Naive thymus-derived CD4-positive, alpha-beta T cell (primary cell): ENCODE measurements around the gene DMAC2L. TPM values are rescaled to one million over a fixed set of nuclear protein-coding genes. Genes with fewer than 3 reads are reported as not detected.
"Not testable (repeated sequence)": the region's sequence is repeated elsewhere in the genome, so short reads cannot be mapped to it uniquely, and the experiment has no call there.

ENCODE experiments used
- ATAC-seq: fragments of 150-1000 bp; cut with Tn5 transposase; 2 replicates; pipeline ENCODE4 v1.10.0; 2021; ENCODE audit warnings: mild to moderate bottlenecking, moderate library complexity
- CTCF ChIA-PET: fragments of 350-600 bp; sonication (Branson Sonifier 250); formaldehyde crosslinking; loops from one replicate; lab custom pipeline; 2021; ENCODE audit warnings: antibody characterized with exemption; lab: Charles Lee
- POLR2A ChIA-PET: fragments of 350-600 bp; sonication (Branson Sonifier 250); formaldehyde crosslinking; loops from one replicate; lab custom pipeline; 2021; ENCODE audit warnings: antibody characterized with exemption, inconsistent platforms; lab: Charles Lee
- DNase-seq, 9 donors: peaks; one replicate each; pipeline versions ENCODE4 v3.0.0 to v3.0.0-alpha.2; 2020 to 2022; ENCODE audit warnings: mixed read lengths in 1 of 9
- H3K27ac ChIP-seq: one replicate; pipeline ENCODE4 v1.7.0; 2013; ENCODE audit warnings: mild to moderate bottlenecking, low read depth, low read length, moderate library complexity
- H3K27me3 ChIP-seq, 2 donors: one replicate each; pipeline ENCODE4 v1.7.0; 2013; ENCODE audit warnings: low read length in 2 of 2, mild to moderate bottlenecking in 2 of 2, moderate library complexity in 2 of 2; ENCODE audit not compliant: control insufficient read depth in 2 of 2, insufficient read depth in 2 of 2
- H3K36me3 ChIP-seq, 3 experiments: 1 replicate in 2 of 3; 2 replicates in 1 of 3; pipeline ENCODE4 v1.7.0; 2013; ENCODE audit warnings: low read length in 3 of 3, mild to moderate bottlenecking in 3 of 3, moderate library complexity in 1 of 3; ENCODE audit not compliant: insufficient read depth in 3 of 3, control insufficient read depth in 2 of 3
- H3K4me1 ChIP-seq, 2 donors: one replicate each; pipeline ENCODE4 v1.7.0; 2013; ENCODE audit warnings: low read length in 2 of 2, mild to moderate bottlenecking in 2 of 2, moderate library complexity in 1 of 2; ENCODE audit not compliant: control insufficient read depth in 2 of 2, insufficient read depth in 2 of 2
- H3K4me3 ChIP-seq: 2 replicates; pipeline ENCODE4 v1.7.0; 2013; ENCODE audit warnings: mild to moderate bottlenecking, low read length
- H3K9me3 ChIP-seq, 3 experiments: 1 replicate in 2 of 3; 2 replicates in 1 of 3; pipeline ENCODE4 v1.7.0; 2013; ENCODE audit warnings: low read length in 3 of 3; ENCODE audit not compliant: control insufficient read depth in 2 of 3
- H3K27ac Mint-ChIP-seq, 9 donors: one replicate each; pipeline ENCODE4 v1.8.0; 2020 to 2022; ENCODE audit warnings: mixed read lengths in 9 of 9, mild to moderate bottlenecking in 8 of 9, moderate library complexity in 5 of 9, inconsistent platforms in 2 of 9
- H3K27me3 Mint-ChIP-seq, 5 donors: one replicate each; pipeline ENCODE4 v1.8.0; 2021 to 2022; ENCODE audit warnings: mixed read lengths in 5 of 5, mild to moderate bottlenecking in 1 of 5
- H3K36me3 Mint-ChIP-seq, 5 donors: one replicate each; pipeline ENCODE4 v1.8.0; 2020 to 2022; ENCODE audit warnings: mixed read lengths in 5 of 5, mild to moderate bottlenecking in 3 of 5, inconsistent platforms in 1 of 5
- H3K4me1 Mint-ChIP-seq, 7 donors: one replicate each; pipeline ENCODE4 v1.8.0; 2020 to 2022; ENCODE audit warnings: mixed read lengths in 7 of 7, mild to moderate bottlenecking in 3 of 7, inconsistent platforms in 1 of 7
- H3K4me3 Mint-ChIP-seq, 10 donors: one replicate each; pipeline ENCODE4 v1.8.0; 2020 to 2022; ENCODE audit warnings: mild to moderate bottlenecking in 10 of 10, mixed read lengths in 10 of 10, moderate library complexity in 6 of 10, inconsistent platforms in 2 of 10
- H3K9me3 Mint-ChIP-seq, 11 donors: one replicate each; pipeline ENCODE4 v1.8.0; 2020 to 2022; ENCODE audit warnings: mixed read lengths in 11 of 11, mild to moderate bottlenecking in 4 of 11, inconsistent platforms in 1 of 11, moderate library complexity in 1 of 11
- intact Hi-C, 2 donors: fragments of 100-400 bp; cut with micrococcal nuclease; formaldehyde crosslinking; loops; one replicate each; pipeline ENCODE4 v1.15.1; 2023
- polyA plus RNA-seq, 2 donors: library from polyadenylated mRNA; unstranded; fragments of 300-500 nt; fragmentation: Illumina TruSeq; gene quantifications; one replicate each; pipeline ENCODE4 v1.2.3, GENCODE V29; 2021
- total RNA-seq, 6 experiments: library from RNA in 5 of 6; stranded (reverse) in 5 of 6; gene quantifications; 1 replicate in 5 of 6; 2 replicates in 1 of 6; pipeline ENCODE4 v1.2.3 and lab custom pipeline; 2021 to 2026

Gene DMAC2L
- total and polyA plus RNA-seq, 7 experiments from 2014 or later = 13.1 to 27.5 (median 16.7) TPM

DNA sequence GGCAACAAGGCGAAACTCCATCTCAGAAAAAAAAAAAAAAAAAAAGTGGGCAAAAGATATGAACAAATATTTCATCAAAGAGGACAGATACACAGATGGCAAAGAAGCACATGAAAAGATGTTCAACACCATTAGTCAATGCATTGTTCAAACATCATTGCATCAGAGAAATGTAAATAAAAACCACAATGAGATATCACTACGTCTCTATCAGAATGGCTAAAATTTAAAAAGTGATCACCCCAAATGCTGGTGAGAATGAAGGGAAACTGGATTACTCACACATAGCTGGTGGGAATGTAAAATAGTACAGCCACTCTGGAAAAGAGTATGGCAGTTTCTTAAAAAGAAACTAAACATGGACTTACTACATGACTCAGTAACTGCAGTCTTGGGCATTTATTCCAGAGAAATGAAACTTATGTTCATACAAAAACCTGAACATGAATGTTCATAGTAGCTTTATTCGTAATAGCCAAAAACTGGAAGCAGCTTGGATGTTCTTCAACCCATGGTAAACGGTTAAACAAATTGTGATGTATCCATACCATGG, 3.7 kb upstream of the DMAC2L start:
- peaks cover 0 to under 1% (median 0%) of the 10 kb centered on the region in 11 donors for H3K9me3 Mint-ChIP-seq
- intact Hi-C loops = no loop called here
- no peak for ATAC-seq
- Histone ChIP-seq H3K4me3 (no peak overlapping the region), H3K27me3 (no peaks in the 10 kb centered on the region), H3K4me1 (peaks cover 9 to 11% of the 10 kb centered on the region in 2 donors), H3K9me3 (no peaks in the 10 kb centered on the region), H3K27ac (no peak overlapping the region), H3K36me3 (peaks cover 0 to 4% (median 0%) of the 10 kb centered on the region in 3 experiments)
- H3K27ac Mint-ChIP-seq = no peak overlapping the region
- no peaks in the 10 kb centered on the region for H3K27me3 Mint-ChIP-seq
- ChIA-PET CTCF (interaction anchor here (0.7 kb wide), 1 partner anchor 166 kb away, joined by 3 read pairs; no protein-coding TSS in a partner anchor), POLR2A (no interaction called here)
- no peak for DNase-seq
- no peak overlapping the region for H3K4me3 Mint-ChIP-seq
- H3K36me3 Mint-ChIP-seq = peaks cover 0 to 4% (median 0%) of the 10 kb centered on the region in 5 donors
- H3K4me1 Mint-ChIP-seq = peaks cover 10 to 36% (median 22%) of the 10 kb centered on the region in 7 donors

DNA sequence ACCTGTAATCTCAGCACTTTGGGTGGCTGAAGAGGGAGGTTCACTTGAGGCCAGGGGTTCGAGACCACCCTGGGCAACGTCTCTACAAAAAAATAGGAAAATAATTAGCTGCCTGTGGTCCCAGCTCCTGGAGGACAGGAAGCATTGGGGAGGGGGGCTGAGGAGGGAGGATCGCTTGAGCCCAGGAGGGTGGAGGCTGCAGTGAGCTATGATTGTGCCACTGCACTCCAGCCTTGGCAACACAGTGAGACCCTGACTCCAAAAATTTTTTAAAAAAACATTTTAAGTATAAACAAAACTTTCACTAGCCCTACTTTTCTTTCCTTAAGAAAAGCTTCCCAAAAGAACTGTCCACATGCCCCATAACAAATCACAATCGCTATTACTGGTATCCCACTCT, 1.7 kb upstream of the DMAC2L start:
- Mint-ChIP-seq H3K4me1 (peaks cover 10 to 40% (median 32%) of the 10 kb centered on the region in 7 donors), H3K36me3 (peaks cover 0 to 13% (median 6%) of the 10 kb centered on the region in 5 donors), H3K4me3 (peak overlapping the region in 9 of 10 donors; percentile 24 to 94 (median 69)), H3K9me3 (peaks cover 0 to 6% (median 0%) of the 10 kb centered on the region in 11 donors), H3K27me3 (no peaks in the 10 kb centered on the region), H3K27ac (peak overlapping the region in 2 of 9 donors; percentile 57 to 97)
- Histone ChIP-seq H3K27me3 (no peaks in the 10 kb centered on the region), H3K4me1 (peaks cover 11 to 12% of the 10 kb centered on the region in 2 donors), H3K4me3 (no peak overlapping the region), H3K27ac (no peak overlapping the region), H3K9me3 (no peaks in the 10 kb centered on the region), H3K36me3 (peaks cover 0 to 4% (median 0%) of the 10 kb centered on the region in 3 experiments)
- intact Hi-C loops = loop anchor here (5.0 kb wide), 8 partner anchors 193 to 723 kb away; partner anchors contain the start of genes KLHDC2 (in 1 of the 2), MGAT2 (in 1 of the 2), POLE2 (in 1 of the 2) and RPL36AL (in 1 of the 2)
- ATAC-seq = no peak
- ChIA-PET POLR2A (interaction anchor here (1.1 kb wide), 1 partner anchor 196 kb away, joined by 3 read pairs; no protein-coding TSS in a partner anchor), CTCF (interaction anchor here (1.6 kb wide), 1 partner anchor 11 kb away, joined by 12 read pairs; no protein-coding TSS in a partner anchor)
- DNase-seq = no peak

DNA sequence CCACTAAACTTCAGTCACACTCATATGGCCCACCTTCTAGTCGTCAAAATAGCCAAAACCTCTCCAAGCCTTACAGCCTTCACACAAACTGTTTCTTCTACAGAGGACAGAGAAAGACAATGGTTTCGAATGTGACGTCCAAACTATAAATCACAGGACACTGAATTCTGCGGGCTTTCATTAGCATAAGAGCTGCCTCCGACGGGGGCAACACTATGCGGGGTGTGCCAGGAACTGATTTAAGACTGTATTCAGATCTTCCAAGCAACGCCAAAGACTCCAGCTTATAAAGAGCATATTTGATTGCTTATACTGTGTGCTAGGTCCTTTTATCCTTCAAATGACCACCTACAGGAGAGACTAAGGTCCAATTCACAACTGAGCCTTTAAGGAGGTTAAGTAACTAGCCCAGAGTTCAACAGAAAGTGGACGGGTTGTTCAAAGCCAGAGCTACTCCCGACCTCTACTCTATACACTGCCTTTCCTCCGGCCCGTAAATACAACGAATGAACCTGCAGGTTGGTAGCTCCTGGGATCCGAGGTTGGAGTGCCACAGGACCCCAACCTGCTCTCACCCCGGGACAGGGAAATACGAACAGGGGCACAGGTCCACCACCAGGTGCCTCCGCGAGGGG, 670 bp upstream of the DMAC2L start:
- Mint-ChIP-seq H3K4me3 (peak overlapping the region; percentile 86 to 99 (median 96)), H3K4me1 (peaks cover 16 to 49% (median 41%) of the 10 kb centered on the region in 7 donors), H3K36me3 (peaks cover 0 to 18% (median 14%) of the 10 kb centered on the region in 5 donors), H3K9me3 (peaks cover 0 to 6% (median 0%) of the 10 kb centered on the region in 11 donors), H3K27me3 (no peaks in the 10 kb centered on the region), H3K27ac (peak overlapping the region; percentile 92 to 99 (median 97))
- DNase-seq (no peak), ATAC-seq (no peak)
- ChIA-PET POLR2A (interaction anchor here (0.5 to 2.1 kb wide), 11 partner anchors 10 to 850 kb away, joined by 3 to 7 read pairs (median 4); partner anchors contain the start of genes KLHDC2, NEMF, RPS29 and SOS2), CTCF (interaction anchor here (0.5 to 1.6 kb wide), 2 partner anchors 10 to 674 kb away, joined by 4 to 12 read pairs; no protein-coding TSS in a partner anchor)
- peak overlapping the region; percentile 84 for H3K27ac ChIP-seq
- no peaks in the 10 kb centered on the region for H3K27me3 ChIP-seq
- intact Hi-C loops = loop anchor here (5.0 kb wide), 8 partner anchors 194 to 724 kb away; partner anchors contain the start of genes KLHDC2 (in 1 of the 2), MGAT2 (in 1 of the 2), POLE2 (in 1 of the 2) and RPL36AL (in 1 of the 2)
- H3K4me3 ChIP-seq = peak overlapping the region; percentile 88
- peaks cover 11 to 12% of the 10 kb centered on the region in 2 donors for H3K4me1 ChIP-seq
- H3K36me3 ChIP-seq = peaks cover 0 to 4% (median 0%) of the 10 kb centered on the region in 3 experiments
- no peaks in the 10 kb centered on the region for H3K9me3 ChIP-seq

DNA sequence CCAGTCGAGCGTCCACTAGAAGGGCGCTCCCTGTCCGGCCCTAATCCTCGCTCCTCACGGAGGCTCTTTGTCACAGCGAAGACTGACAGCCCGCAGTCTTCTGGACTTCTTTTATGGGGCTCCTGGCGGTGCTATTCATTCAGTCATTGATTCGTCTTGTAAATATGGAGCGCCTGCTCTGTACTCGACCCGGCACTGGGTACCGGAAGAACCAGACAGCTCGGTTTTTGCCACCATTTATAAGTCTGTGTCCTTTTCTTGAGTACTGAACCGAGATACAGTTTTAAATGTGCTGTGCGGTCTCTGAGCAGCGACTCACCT, 570 bp downstream of the DMAC2L start:
- H3K4me3 ChIP-seq = peak overlapping the region; percentile 88
- Mint-ChIP-seq H3K27ac (peak overlapping the region; percentile 95 to 99 (median 98)), H3K9me3 (peaks cover 0 to 6% (median 0%) of the 10 kb centered on the region in 11 donors), H3K36me3 (peaks cover 0 to 22% (median 14%) of the 10 kb centered on the region in 5 donors), H3K4me3 (peak overlapping the region; percentile 86 to 99 (median 96)), H3K4me1 (peaks cover 16 to 61% (median 50%) of the 10 kb centered on the region in 7 donors), H3K27me3 (no peaks in the 10 kb centered on the region)
- DNase-seq = peak in 5 of 9 donors; percentile 71 to 81 (median 80)
- no peaks in the 10 kb centered on the region for H3K27me3 ChIP-seq
- peaks cover 0 to 4% (median 0%) of the 10 kb centered on the region in 3 experiments for H3K36me3 ChIP-seq
- peaks cover 11 to 12% of the 10 kb centered on the region in 2 donors for H3K4me1 ChIP-seq
- H3K9me3 ChIP-seq = no peaks in the 10 kb centered on the region
- peak; percentile 58 for ATAC-seq
- ChIA-PET CTCF (interaction anchor here (1.3 kb wide), 1 partner anchor 21 kb away, joined by 5 read pairs; no protein-coding TSS in a partner anchor), POLR2A (interaction anchor here (1.1 to 2.1 kb wide), 4 partner anchors 50 to 727 kb away, joined by 4 to 7 read pairs (median 4); partner anchors contain the start of genes NEMF and RPS29)
- peak overlapping the region; percentile 84 for H3K27ac ChIP-seq
- intact Hi-C loops = loop anchor here (1.0 to 5.0 kb wide), 24 partner anchors 9 to 928 kb away; partner anchors contain the start of genes MAP4K5 (in 2 of the 2), MGAT2 (in 2 of the 2), POLE2 (in 2 of the 2) and RPL36AL (in 2 of the 2)

DNA sequence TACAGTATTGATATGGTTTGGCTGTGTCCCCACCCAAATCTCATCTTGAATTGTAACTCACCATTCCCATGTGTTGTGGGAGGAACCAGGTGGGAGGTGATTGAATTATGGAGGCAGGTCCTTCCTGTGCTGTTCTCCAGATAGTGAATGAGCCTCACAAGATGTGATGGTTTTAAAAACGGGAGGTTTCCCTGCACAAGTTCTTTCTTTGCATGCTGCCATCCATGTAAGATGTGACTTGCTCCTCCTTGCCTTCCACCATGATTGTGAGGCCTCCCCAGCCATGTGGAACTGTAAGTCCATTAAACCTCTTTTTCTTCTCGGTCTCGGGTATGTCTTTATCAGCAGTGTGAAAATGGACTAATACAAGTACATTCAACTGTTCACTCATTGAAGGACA, 2.0 kb downstream of the DMAC2L start:
- H3K36me3 ChIP-seq, H3K9me3 Mint-ChIP-seq, CTCF ChIA-PET, H3K9me3 ChIP-seq, DNase-seq, H3K4me3 ChIP-seq, H3K27me3 Mint-ChIP-seq, H3K27ac ChIP-seq, H3K27me3 ChIP-seq, ATAC-seq: not testable (repeated sequence)
- H3K4me1 ChIP-seq = peaks cover 11 to 12% of the 10 kb centered on the region in 2 donors
- Mint-ChIP-seq H3K4me1 (peaks cover 22 to 66% (median 59%) of the 10 kb centered on the region in 7 donors), H3K36me3 (peaks cover 0 to 22% (median 14%) of the 10 kb centered on the region in 5 donors), H3K27ac (peak overlapping the region in 5 of 9 donors; percentile 17 to 99 (median 98)), H3K4me3 (peak overlapping the region in 8 of 10 donors; percentile 19 to 99 (median 74))
- POLR2A ChIA-PET = interaction anchor here (0.6 kb wide), 1 partner anchor 20 kb away, joined by 3 read pairs; no protein-coding TSS in a partner anchor
- intact Hi-C loops = loop anchor here (5.0 kb wide), 8 partner anchors 197 to 727 kb away; partner anchors contain the start of genes KLHDC2 (in 1 of the 2), MGAT2 (in 1 of the 2), POLE2 (in 1 of the 2) and RPL36AL (in 1 of the 2)
